ENCODE data around the gene VASH2. TPM values are rescaled to one million over a fixed set of nuclear protein-coding genes. Genes with fewer than 3 reads are reported as not detected.

The VASH2 gene
- total and polyA plus RNA-seq, 2 donors (not counting 1 experiment from before 2014, with no cell fraction given): 0.06 TPM; not detected in 1

- TF ChIP-seq CTCF (IDR thresholded peaks at IDR 0.05): no peak
- H3K4me3 ChIP-seq (ENCODE audit: control extremely low read depth in 1 of 5, extremely low read depth in 1 of 5, insufficient read depth in 1 of 5, low read depth in 2 of 5, low read length in 4 of 5): no peak overlapping the region
- no peak overlapping the region for H3K9ac ChIP-seq (ENCODE audit: low read length)
- H2AFZ ChIP-seq (ENCODE audit: insufficient read depth, low read depth, low read length, poor library complexity, severe bottlenecking): no peak overlapping the region
- Mint-ChIP-seq H3K4me1 (peaks cover 1% of the 10 kb centered on the region), H3K4me3 (no peak overlapping the region), H3K9me3 (ENCODE audit: insufficient read depth) (no peaks in the 10 kb centered on the region), H3K27me3 (no peaks in the 10 kb centered on the region), H3K27ac (no peak overlapping the region)
- H3K27me3 ChIP-seq (replicated peaks in 1 of 4; ENCODE audit: control extremely low read depth in 1 of 4, control insufficient read depth in 3 of 4, insufficient read depth in 4 of 4, low read length in 3 of 4): no peaks in the 10 kb centered on the region
- WGBS (ENCODE audit: insufficient coverage): 82% methylated on average over 10 of the region's 16 CpGs
- ChIA-PET POLR2A (no interaction called here), CTCF (no interaction called here)
- H3K79me2 ChIP-seq (ENCODE audit: control insufficient read depth, insufficient read depth, low read length): no peaks in the 10 kb centered on the region
- DNase-seq (no peak), ATAC-seq (ENCODE audit: low read depth) (no peak)
- intact Hi-C loops (cut with micrococcal nuclease): no loop called here
- no peaks in the 10 kb centered on the region for H4K20me1 ChIP-seq (ENCODE audit: control insufficient read depth, insufficient read depth, low read length, poor library complexity, severe bottlenecking)
- no peak overlapping the region for H3K4me2 ChIP-seq (replicated peaks; ENCODE audit: low read depth, low read length, poor library complexity, severe bottlenecking)
- peaks cover 0 to 9% of the 10 kb centered on the region in 2 donors for H3K4me1 ChIP-seq (ENCODE audit: control insufficient read depth in 2 of 2, insufficient read depth in 2 of 2, low read length in 2 of 2)
- H3K9me3 ChIP-seq (ENCODE audit: control extremely low read depth in 1 of 3, control insufficient read depth in 2 of 3, insufficient read depth in 1 of 3, low read length in 2 of 3): no peaks in the 10 kb centered on the region
- H3K36me3 ChIP-seq (replicated peaks in 1 of 2; ENCODE audit: control extremely low read depth in 1 of 2, control insufficient read depth in 1 of 2, extremely low read depth in 1 of 2, insufficient read depth in 2 of 2, low read length in 1 of 2): no peaks in the 10 kb centered on the region
- no peak overlapping the region for H3K27ac ChIP-seq (ENCODE audit: low read length in 2 of 2)
These were observed 27.7 kb downstream of the VASH2 start for GRCh38 chr1:212977781-212978645.

GRCh38 chr1:212979340-212980122 lies 29.2 kb downstream of the VASH2 start:
- Histone ChIP-seq H3K4me2 (replicated peaks; ENCODE audit: low read depth, low read length, poor library complexity, severe bottlenecking) (no peak overlapping the region), H3K4me1 (ENCODE audit: control insufficient read depth in 2 of 2, insufficient read depth in 2 of 2, low read length in 2 of 2) (peaks cover 0 to 9% of the 10 kb centered on the region in 2 donors), H3K9ac (ENCODE audit: low read length) (no peak overlapping the region), H3K27ac (ENCODE audit: low read length in 2 of 2) (no peak overlapping the region), H2AFZ (ENCODE audit: insufficient read depth, low read depth, low read length, poor library complexity, severe bottlenecking) (no peak overlapping the region), H3K27me3 (replicated peaks in 1 of 4; ENCODE audit: control extremely low read depth in 1 of 4, control insufficient read depth in 3 of 4, insufficient read depth in 4 of 4, low read length in 3 of 4) (no peaks in the 10 kb centered on the region), H3K36me3 (replicated peaks in 1 of 2; ENCODE audit: control extremely low read depth in 1 of 2, control insufficient read depth in 1 of 2, extremely low read depth in 1 of 2, insufficient read depth in 2 of 2, low read length in 1 of 2) (no peaks in the 10 kb centered on the region), H3K9me3 (ENCODE audit: control extremely low read depth in 1 of 3, control insufficient read depth in 2 of 3, insufficient read depth in 1 of 3, low read length in 2 of 3) (no peaks in the 10 kb centered on the region), H3K79me2 (ENCODE audit: control insufficient read depth, insufficient read depth, low read length) (no peaks in the 10 kb centered on the region), H4K20me1 (ENCODE audit: control insufficient read depth, insufficient read depth, low read length, poor library complexity, severe bottlenecking) (no peaks in the 10 kb centered on the region), H3K4me3 (ENCODE audit: control extremely low read depth in 1 of 5, extremely low read depth in 1 of 5, insufficient read depth in 1 of 5, low read depth in 2 of 5, low read length in 4 of 5) (no peak overlapping the region)
- Mint-ChIP-seq H3K4me1 (peaks cover 1% of the 10 kb centered on the region), H3K27ac (no peak overlapping the region), H3K9me3 (ENCODE audit: insufficient read depth) (no peaks in the 10 kb centered on the region), H3K4me3 (no peak overlapping the region), H3K27me3 (no peaks in the 10 kb centered on the region)
- WGBS (ENCODE audit: insufficient coverage): 66% methylated on average over 4 of the region's 14 CpGs
- CTCF ChIA-PET: interaction anchor here (0.5 kb wide), 1 partner anchor 719 kb away, joined by 3 read pairs; no protein-coding TSS in a partner anchor
- ATAC-seq (ENCODE audit: low read depth): no peak
- no peak for TF ChIP-seq CTCF (IDR thresholded peaks at IDR 0.05)
- no peak for TF ChIP-seq EZH2 (IDR thresholded peaks at IDR 0.05; ENCODE audit: borderline replicate concordance, insufficient read depth, low read depth, low read length, poor library complexity, severe bottlenecking)
- no peak for DNase-seq
- POLR2A ChIA-PET: no interaction called here
- intact Hi-C loops (cut with micrococcal nuclease): no loop called here

All from B cell (primary cell).